NOMO-1 (cell line): Measurements from ENCODE around the gene CATSPERD.

Experiments
- DNase-seq, 2 experiments: peaks; one replicate each; lab custom pipeline; 2025; ENCODE audit not compliant: unreplicated experiment in 2 of 2; lab: John Stamatoyannopoulos, UW

The CATSPERD gene

DNA sequence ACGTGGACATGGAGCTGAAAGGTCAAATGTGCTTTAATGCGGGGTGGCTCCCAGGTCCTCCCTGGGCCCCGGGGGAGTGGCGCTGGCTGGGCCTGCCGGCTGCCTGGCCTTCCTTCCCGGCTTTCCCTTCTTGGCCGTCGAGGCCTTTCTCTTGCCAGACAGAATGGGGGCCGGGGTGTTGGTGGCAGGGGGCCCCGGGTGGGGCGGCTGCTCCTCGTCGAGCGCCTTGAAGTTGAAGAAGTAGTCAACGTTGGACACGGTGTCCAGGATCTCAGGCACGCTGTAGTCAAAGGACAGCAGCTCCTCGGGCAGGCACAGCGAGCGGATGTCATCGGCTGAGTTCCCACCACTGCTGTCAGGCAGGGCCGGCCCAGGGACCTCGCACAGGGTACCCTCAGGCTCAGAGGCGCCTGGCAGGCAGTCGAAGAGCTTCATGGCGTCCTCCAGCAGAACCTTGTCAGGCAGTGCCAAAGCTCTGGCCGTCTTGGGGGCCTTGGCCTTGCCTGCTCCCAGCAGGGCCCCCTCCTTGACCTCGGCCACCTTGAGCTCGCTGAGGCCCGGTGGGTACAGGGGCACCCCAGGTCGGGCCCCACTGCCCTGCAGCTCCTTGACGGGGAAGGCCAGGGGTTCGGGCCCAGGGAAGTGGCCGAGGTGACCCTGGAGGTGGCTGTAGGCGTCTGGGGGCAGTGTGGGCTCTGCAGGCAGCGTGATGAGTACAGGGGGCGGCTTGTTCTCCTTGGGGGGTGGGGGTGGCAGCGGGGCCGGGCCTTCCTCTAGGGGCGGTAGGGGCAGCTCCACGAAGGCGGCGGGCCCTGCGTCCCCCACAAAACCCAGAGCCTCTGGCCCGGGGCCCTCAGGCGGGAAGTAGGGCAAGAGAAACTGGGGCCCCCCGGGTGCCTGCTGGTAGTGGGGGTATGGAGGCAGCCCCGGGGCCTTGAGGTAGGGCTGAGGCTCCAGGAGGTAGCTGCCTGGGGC lies 62.8 kb downstream of the CATSPERD start:
- no peak for DNase-seq

DNA sequence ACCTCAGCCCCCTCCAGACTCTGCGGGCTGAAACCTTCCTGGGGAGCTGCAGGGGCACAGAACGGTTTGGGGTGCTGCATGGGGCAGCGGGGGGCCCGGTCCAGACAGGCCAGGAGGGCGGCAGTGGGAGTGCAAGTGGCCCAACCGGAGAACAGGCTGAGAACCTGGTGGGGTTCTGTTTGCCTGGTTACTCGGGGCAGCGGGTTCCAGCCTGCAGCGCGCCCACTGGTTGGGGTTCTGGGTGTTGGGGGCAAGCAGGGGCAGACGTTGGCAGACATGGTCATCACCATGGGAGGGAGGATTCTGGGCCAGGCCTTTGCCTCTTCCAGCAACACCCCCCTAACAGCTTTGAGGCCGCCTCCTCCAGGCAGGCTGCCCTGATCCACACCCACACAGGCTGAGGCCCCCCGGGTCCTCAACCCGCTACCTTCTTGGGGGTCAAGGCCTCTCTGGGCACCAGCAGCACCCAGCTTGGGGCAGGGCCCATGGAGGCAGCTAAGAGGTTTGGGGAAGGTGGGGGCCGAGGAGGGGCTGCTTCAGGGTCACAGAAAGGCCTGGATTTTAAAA lies 64.2 kb downstream of the CATSPERD start, which contains the start of gene PRR22:
TSS of gene PRR22 (minus strand) at position 166 of the 567 bp plus-strand sequence. CDS start at position 80, 86 bp downstream.
- DNase-seq = no peak

DNA sequence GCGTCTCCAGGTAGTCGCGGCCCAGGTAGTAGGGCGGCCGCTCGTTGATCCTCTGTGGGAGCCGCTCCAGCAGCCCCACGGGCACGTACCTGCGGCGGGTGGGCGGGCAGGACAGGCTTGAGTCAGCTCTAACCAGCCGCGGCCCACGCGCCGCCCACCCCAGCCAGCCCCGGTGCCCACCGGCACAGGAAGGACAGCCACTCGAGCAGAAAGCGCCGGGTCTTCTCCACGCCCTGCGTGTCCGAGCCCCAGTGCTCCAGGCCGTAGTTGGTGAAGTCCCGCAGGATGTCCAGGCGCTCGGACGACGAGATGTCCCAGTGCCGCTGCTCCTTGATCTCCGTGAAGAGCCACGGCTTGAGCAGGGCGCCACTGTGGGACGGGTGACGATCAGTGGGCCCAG lies 65.0 kb downstream of the CATSPERD start:
- no peak for DNase-seq

DNA sequence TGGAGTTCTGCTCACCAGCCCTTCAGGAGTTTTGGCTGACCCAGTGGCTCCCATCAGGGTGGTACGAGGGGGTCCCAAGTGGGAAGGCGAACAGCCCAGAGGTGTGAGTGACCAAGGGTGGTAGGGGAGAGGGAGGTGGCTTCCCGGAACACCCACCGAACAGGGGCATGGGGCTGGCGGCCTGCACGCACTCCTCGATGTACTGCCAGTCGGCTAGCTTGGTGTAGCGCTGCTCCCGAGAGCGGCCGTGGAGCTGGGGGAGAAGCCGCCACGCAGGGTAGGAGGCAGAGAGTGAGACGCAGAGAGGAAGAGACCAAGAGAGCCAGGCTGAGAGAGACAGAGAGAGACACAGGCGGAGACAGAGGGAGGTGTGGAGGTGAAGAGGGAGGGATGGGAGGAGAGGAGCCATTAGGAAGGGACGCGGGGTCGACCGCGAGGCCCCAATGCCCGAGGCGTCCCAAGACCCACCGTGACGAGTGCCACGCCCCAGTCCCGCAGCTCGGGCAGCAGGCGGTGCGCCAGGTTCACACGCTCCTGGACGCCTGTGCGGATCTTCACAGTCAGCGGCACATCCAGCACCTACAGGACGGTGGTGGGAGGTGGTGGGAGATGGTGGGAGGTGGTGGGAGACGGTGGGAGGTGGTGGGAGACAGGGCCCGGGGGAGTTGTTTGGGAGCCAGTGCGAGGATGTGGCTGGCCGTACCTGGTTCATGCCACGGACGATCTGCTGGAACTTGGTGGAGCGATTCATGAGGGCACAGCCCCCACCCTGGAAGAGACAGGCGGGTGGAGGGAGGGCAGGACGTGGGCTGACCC lies 66.4 kb downstream of the CATSPERD start:
- no peak for DNase-seq

DNA sequence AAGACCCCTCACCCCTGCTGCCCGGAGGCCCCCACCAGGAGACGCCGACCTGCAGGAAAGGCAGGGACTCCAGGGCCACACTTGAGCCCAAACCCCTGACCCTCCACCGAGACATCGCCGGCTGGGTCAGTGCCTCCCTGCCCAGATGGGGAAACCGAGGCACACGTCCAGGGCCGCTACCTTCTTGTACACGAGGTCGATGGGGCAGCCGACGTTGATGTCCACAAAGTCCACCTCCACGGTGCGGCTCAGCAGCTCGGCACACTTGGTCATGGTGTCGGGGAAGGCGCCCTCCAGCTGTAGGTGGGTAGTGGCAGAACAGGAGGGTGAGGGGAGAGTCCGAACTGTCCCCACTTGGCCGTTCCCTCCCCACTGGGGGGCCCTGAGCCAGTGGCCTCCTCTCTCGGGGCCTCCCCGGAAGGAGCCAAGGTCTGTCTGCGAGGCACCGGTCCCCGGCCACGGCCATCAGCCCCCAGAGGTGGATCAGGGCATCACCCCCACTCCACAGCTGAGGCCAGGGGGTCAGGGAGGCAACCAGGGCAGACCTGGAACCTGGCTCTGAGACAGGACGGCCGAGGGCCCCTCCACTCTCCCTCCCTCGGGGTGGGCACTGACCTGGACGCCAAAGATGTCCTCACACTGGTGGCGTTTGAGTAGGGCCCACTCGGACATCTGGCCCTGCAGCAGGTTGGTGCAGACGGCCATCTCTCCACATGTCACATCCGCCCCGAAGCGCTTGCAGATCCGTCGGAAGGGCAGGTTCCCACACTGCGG lies 67.2 kb downstream of the CATSPERD start:
- no peak for DNase-seq

DNA sequence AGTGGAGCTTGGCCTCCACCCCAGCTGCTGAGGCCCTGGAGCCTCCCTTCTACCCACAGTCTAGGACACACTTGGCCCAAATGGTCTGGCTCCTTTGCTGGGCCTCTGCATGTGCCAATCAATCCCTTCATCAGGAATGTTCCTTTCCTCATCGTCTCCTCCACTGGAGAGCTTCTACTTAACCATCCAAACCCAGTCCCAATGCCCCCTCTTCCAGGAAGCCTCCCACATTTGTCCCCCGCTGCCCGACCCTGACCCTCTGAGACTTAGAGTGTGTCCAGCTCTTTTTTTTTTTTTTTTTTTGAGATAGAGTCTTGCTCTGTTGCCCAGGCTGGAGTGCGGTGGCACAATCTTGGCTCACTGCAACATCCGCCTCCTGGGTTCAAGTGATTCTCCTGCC lies 68.0 kb downstream of the CATSPERD start:
- DNase-seq = no peak

DNA sequence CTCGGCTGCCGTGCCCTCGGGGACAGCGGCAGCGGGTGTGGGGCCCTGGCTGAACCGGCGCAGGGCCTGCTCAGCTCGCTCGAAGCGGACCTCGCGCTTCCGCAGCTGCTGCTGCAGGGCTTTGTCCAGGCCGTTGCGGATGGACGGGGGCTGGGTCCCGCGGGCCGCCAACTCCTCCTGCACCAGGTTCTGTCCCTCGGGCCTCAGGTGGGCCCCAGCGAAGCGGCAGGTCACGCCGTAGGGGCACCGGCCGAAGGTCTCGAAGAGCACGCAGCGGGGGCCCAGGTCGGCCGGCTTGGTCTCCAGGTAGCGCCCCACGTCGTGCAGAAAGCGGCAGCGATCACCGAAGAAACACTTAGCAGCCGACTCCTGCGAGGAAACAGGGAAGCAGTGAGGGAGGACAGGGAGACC lies 68.9 kb downstream of the CATSPERD start:
- DNase-seq = no peak

DNA sequence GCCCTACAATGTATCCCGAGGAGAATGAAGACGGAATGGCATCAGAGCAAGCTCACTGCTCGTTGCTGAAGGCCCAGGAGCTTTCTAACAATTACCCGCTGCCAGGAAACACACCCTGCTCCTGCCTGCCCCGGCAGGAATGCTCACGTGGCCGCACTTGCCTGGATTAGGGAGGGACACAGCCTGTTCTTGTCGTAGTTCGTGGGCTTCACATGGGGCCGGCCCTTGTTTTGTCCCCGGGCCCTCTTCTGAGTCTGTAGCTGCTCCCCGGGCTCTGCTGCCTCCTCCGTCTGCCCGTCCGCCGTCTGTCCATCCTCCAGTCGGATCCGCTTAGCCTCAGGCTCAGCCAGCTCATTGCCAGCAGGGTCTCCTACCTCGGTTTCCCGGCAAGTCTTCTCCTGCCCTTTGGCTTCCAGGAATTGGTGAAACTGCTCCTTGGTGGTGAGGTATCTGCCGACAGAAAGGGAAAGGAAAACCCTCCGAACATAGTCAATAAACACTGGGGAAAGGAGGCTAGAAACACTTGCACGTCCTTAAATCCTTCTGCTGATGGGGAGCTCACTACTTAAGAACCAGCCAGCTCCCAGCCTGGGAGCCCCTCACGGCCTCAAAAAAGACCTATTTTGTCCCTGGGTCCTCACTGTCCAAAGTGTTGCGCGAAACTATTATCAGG lies 69.6 kb downstream of the CATSPERD start:
- DNase-seq = no peak

DNA sequence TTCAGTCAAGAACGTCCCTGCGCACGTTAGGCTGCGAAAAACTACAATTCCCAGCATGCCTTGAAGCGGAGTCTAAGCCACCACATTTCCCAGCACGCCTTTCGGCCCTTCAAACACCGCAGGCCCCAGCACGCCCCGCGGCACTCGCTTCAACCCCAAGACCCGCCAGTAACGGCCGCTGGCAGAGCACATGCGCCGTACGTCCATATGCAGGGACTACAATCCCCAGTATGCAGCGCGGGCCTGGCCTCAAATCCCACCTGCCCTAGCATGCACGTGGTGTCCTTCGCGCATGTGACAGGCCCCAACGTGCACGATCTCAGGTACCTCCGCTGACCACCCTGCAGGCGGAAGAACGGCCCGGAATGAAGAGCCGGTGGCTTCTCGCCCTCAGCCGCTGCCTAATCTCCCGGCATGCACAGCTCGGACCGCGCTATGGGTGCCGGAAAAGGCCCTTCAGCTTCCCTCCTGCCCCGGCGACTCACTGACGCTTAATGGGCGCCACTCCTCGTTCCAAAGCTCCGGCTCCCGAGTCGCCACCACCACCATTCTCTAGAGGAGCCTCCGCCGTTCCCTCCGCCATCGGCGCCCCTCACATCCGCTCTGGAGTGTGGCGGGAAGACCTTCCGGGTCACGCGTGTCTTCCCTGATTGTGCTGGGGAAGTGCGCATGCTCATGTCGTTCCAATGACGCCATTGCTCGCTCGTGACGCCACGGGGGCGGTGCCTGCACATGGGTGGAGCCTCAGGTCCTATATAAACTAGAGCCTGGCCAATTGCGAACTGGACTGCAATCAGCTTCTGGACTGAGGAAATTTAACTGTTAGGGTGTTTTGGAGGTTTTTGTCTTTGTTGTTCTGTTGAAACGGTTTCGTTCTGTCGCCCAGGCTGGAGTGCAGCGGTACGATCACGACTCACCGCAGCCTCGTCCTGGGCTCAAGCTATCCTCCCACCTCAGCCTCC lies 70.4 kb downstream of the CATSPERD start, which contains the start of gene DUS3L:
TSS of gene DUS3L (minus strand) at position 605 of the 962 bp plus-strand sequence. CDS start at position 583, 22 bp downstream.
- peak; percentile 97 to 98 for DNase-seq

DNA sequence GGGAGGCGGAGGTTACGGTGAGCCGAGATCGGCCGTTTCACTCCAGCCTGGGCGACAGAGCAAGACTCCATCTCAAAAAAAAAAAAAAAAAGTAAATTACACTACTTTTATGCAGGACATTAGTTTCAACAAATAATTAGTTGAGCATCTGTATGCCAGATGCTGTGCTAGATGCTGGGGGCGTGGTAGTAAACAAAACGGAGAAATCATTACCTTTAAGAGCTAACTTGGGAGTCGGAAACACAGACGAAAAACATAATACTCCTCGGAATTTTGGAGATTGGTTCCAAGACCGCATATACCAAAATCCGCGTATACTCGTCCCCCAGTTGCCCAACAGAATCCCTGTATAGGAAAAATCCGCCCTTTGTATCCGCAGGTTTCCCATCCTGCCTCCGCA lies 71.8 kb downstream of the CATSPERD start:
- DNase-seq = no peak

DNA sequence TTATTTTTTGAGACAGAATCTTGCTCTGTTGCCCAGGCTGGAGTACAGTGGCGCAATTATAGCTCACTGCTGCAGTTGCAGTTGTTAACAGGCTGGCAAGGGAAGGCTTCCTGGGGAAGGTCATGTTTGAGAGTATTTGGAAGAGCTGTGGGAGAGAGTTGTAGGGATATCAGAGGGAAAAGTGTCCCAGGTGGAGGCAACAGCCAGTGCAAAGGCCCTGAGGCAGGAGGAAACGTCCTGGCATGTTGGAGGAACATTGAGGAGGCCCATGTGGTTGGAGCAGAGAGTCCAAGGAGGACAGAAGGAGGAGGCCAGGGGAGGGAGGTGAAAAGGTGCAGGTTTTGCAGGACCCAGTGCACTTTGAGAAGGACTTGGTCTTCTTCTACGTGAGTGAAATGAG lies 72.8 kb downstream of the CATSPERD start:
- DNase-seq = no peak

DNA sequence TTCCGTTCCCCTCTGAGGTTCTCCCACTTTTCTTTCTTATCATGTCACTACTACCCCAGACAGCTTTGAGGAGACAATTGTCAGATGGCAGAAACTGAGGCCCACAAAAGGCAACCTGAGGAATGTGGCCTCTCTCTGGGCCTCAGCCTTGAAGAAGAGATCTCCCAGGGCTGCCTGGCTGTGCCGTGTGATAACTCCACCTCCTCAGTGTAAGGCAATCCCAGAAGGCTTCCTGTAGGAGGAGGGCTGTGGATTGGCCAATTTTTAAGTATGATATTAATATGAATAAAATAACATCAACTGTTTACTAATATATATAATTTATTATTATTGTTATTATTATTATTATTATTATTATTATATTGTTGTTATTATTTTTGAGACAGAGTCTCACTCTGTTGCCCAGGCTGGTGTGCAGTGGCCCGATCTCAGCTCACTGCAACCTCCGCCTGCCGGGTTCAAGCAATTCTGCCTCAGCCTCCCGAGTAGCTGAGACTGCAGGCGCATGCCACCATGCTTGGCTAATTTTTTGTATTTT lies 75.0 kb downstream of the CATSPERD start:
- no peak for DNase-seq

DNA sequence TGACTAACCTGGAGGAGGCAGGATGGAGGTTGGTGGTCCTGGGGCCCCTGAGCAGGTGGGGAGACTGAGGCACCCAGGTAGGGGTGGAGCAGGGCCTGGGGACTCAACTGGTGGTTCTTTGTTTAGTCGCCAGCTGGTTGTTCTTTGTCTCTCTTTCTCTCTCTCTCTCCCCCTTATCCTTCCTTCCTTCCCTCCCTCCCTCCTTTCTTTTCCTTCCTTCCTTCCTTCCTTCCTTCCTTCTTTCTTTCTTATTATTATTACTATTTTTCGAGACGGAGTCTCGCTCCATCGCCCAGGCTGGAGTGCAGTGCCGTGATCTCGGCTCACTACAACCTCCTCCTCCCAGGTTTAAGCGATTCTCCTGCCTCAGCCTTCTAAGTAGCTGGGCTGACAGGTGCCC lies 77.8 kb downstream of the CATSPERD start:
- DNase-seq = no peak

DNA sequence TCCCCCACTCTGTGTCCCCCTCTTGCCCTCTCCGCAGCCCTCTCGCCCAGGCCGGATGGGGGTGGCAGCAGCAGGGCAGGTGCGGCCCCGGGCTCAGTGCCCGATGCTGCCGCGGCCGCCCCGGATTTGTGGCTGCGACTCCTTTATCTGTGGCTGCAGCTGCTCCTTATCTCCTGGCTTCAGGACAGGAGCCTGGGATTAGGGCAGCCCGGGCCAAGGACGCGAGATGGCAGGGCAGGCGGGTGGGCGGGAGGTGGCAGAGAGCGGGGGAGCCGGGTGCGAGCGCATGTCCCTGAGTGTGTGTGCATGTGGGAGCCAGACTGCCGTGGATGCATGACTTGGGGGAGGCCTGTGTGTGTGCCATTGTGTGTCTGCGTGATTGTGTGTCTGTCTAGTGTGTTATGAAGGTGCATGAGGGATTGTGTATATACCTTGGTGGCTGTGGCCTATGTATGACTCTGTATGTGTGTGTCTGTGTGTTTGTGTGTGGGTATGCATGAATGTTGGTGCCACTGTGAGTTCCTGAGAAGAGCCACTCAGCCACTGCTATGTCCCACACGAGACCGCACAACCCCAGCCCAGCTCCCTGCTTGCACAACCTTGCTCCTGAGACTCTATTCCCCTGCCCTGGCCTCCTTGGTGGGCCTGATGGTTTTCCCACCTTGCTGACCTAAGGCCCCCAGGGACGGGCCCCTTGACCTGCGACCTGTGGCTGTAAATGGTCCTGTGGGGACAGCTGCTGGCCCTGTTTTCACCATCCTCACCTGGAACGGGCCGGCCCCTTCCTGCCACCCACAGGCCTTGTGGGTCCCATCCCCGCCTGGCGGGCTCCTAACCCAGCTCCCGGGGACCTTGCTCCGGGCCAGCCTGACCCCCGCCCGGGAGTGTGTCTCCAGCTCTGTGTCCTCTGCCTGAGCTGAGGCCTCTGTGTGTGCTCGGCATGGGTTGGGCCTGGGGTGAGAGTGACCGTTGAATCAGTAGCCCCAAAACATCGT lies 79.1 kb downstream of the CATSPERD start:
- no peak for DNase-seq

DNA sequence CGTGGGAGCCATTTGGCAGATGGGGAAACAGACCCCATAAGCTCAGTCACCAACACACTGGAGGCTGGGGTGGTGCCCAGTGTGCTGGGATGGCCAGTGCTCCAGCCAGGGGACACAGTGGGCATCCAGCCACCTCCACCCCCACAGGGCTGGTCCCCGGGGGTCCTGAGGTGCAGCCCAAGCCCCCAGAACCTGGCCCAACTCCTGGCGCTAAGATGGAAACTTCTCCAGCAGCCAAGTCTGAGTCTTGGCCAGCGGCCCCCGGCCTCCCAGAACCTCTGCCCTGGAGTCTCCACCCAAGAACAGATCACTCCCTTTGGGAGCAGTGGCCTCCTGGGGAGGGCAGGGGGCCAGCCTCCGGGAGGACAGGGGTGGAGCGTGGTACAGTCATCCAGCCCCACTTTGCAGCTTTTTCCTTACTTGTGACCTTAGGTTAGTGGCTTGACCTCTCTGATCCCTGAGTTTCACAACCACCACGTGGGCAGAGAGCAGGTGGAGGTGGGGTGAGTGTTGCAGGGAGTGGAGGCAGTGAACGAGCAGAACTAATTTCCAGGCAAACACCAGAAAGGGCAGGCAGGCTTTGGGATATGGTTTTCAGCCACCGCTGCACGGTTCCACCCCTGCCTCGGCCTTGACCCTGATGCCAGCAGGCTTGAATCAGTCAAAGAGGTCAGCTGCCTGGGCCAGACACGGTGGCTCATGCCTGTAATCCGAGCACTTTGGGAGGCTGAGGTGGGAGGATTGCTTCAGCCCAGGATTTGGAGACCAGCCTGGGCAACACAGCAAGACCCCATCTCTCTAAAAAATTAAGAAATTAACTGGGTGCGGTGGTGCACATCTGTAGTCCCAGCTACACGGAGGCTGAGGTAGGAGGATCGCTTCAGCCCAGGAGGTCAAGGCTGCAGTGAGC lies 80.2 kb downstream of the CATSPERD start:
- no peak for DNase-seq
